Adrenal gland (tissue), 12 donors: Measurements from ENCODE around the gene RSPO4. TPM values are rescaled to one million over a fixed set of nuclear protein-coding genes. Genes with fewer than 3 reads are reported as not detected.

ENCODE experiments used
- DNase-seq, 7 donors: peaks; one replicate each; pipeline ENCODE4 v3.0.0-alpha.2; 2019 to 2020
- H3K27ac ChIP-seq, 5 donors: fragments of 200-600 bp; sonication (generic) in 4 of 5; 1 replicate in 3 of 5; 2 replicates in 2 of 5; pipeline versions ENCODE4 v1.5.1 to v1.8.0; 2016 to 2020; ENCODE audit warnings: mild to moderate bottlenecking in 1 of 5
- H3K27me3 ChIP-seq: fragments of 200-600 bp; 2 replicates; pipeline ENCODE4 v1.8.0; 2021
- H3K36me3 ChIP-seq, 2 donors: fragments of 200-600 bp; replicated peaks in 1 of 2; 1 replicate in 1 of 2; 2 replicates in 1 of 2; pipeline versions ENCODE4 v1.5.1 to v1.8.0; 2018 to 2022
- H3K4me1 ChIP-seq, 2 donors: fragments of 200-600 bp; replicated peaks in 1 of 2; 1 replicate in 1 of 2; 2 replicates in 1 of 2; pipeline versions ENCODE4 v1.5.1 to v1.8.0; 2018 to 2021
- H3K4me3 ChIP-seq, 4 donors: fragments of 200-600 bp; sonication (generic) in 3 of 4; one replicate each; pipeline ENCODE4 v1.5.1; 2016 to 2018
- H3K9me3 ChIP-seq, 3 donors: fragments of 200-600 bp; sonication (generic) in 1 of 3; replicated peaks in 1 of 3; 1 replicate in 2 of 3; 2 replicates in 1 of 3; pipeline versions ENCODE4 v1.5.1 to v1.8.0; 2016 to 2021
- CTCF ChIP-seq, 6 experiments: fragments of 450-650 bp in 4 of 6; fragments of 200-600 bp in 2 of 6; sonication (generic) in 1 of 6; IDR thresholded peaks; 1 replicate in 5 of 6; 2 replicates in 1 of 6; pipeline versions ENCODE4 v1.5.1 to v1.8.0; 2016 to 2021; ENCODE audit warnings: antibody characterized with exemption in 6 of 6, mild to moderate bottlenecking in 2 of 6, moderate library complexity in 1 of 6
- POLR2A ChIP-seq, 2 donors: fragments of 450-650 bp; IDR thresholded peaks; one replicate each; pipeline ENCODE4 v1.6.1; 2017; ENCODE audit warnings: antibody characterized with exemption in 2 of 2, mild to moderate bottlenecking in 2 of 2, moderate library complexity in 1 of 2
- WGBS, 4 donors: extraction: QIAGEN DNeasy Blood & Tissue Kit in 2 of 4; methylation state at CpG; one replicate each; pipeline versions ENCODE4 v1.1.5 to v1.1.7; 2013 to 2017; 5-methylcytosine and 5-hydroxymethylcytosine counted together
- intact Hi-C, 2 donors: fragments of 100-400 bp; cut with DNase I; formaldehyde crosslinking; loops; one replicate each; pipeline versions ENCODE4 v1.14.1 to v1.15.0; 2022 to 2023
- polyA plus RNA-seq, 3 donors: library from polyadenylated mRNA; stranded (reverse); fragments of 200-250 nt in 2 of 3; fragments of 350-450 nt in 1 of 3; fragmentation: Illumina TruSeq in 1 of 3; extraction: RNeasy Lipid Tissue Mini Kit (QIAGEN cat#74804) in 1 of 3; gene quantifications; one replicate each; pipeline ENCODE4 v1.2.3, GENCODE V29; 2013 to 2014
- total RNA-seq, 9 donors: library from RNA; depleted of rRNA in 4 of 9; stranded (reverse); fragments of >200 nt in 4 of 9; fragments of 120-200 nt in 1 of 9; fragmentation: NEBNext Ultra II Directional in 1 of 9; extraction: Animal tissue kit (Norgen Biotek cat#: 25700) in 1 of 9; gene quantifications; one replicate each; pipeline versions ENCODE4 v1.1.0 to v1.2.4, GENCODE V29; 2013 to 2023
- donor health status: healthy with polysubstance abuse.
- donor health status: Bipolar disorder and iron deficiency.
- donor health status: DM: yes; HTN: yes; CAD: no.
- donor health status: DM: no; HTN: no; CAD: no.
- donor health status: DM: no; HTN: no; CAD: no.
- donor health status: DM: yes; HTN: yes; CAD: no.

Gene RSPO4
- total and polyA plus RNA-seq, 12 donors: 0.06 to 0.64 (median 0.20) TPM; not detected in 5

GRCh38 chr20:1005452-1006027 is 3.4 kb upstream of the RSPO4 start:
- WGBS, 4 donors: 20 to 42% (median 35%) methylated on average over 1 to 5 of the region's 5 CpGs
- intact Hi-C loops: no loop called here
- H3K36me3 ChIP-seq: no peaks in the 10 kb centered on the region
- H3K4me1 ChIP-seq: no peaks in the 10 kb centered on the region
- H3K27ac ChIP-seq: no peak overlapping the region
- H3K9me3 ChIP-seq: no peaks in the 10 kb centered on the region
- TF ChIP-seq POLR2A (IDR thresholded peaks at IDR 0.05) (no peak), CTCF (IDR thresholded peaks at IDR 0.05) (no peak)
- no peak overlapping the region for H3K4me3 ChIP-seq
- DNase-seq: no peak
- H3K27me3 ChIP-seq: peaks cover 35% of the 10 kb centered on the region

GRCh38 chr20:1003920-1004697 is 2.0 kb upstream of the RSPO4 start:
- DNase-seq: no peak
- no peak overlapping the region for H3K27ac ChIP-seq
- WGBS, 4 donors: 54 to 75% (median 66%) methylated on average over 3 of the region's 3 CpGs
- no peaks in the 10 kb centered on the region for H3K36me3 ChIP-seq
- H3K9me3 ChIP-seq: no peaks in the 10 kb centered on the region
- intact Hi-C loops: no loop called here
- no peak for TF ChIP-seq POLR2A (IDR thresholded peaks at IDR 0.05)
- no peaks in the 10 kb centered on the region for H3K4me1 ChIP-seq
- no peak overlapping the region for H3K4me3 ChIP-seq
- H3K27me3 ChIP-seq: peaks cover 41% of the 10 kb centered on the region

- 13 to 19% (median 14%) methylated on average over 12 of the region's 12 CpGs for WGBS, 4 donors
- peaks cover 41% of the 10 kb centered on the region for H3K27me3 ChIP-seq
- no peaks in the 10 kb centered on the region for H3K4me1 ChIP-seq
- no peak overlapping the region for H3K27ac ChIP-seq
- TF ChIP-seq POLR2A (IDR thresholded peaks at IDR 0.05): no peak
- TF ChIP-seq CTCF (IDR thresholded peaks at IDR 0.05): no peak
- no peak for DNase-seq
- intact Hi-C loops: no loop called here
- no peaks in the 10 kb centered on the region for H3K9me3 ChIP-seq
- no peak overlapping the region for H3K4me3 ChIP-seq
- H3K36me3 ChIP-seq: no peaks in the 10 kb centered on the region
Observed at GRCh38 chr20:1002682-1003561, 811 bp upstream of the RSPO4 start.

GRCh38 chr20:1001116-1001515 is 995 bp downstream of the RSPO4 start:
- no peak overlapping the region for H3K27ac ChIP-seq
- no peaks in the 10 kb centered on the region for H3K4me1 ChIP-seq
- H3K9me3 ChIP-seq: no peaks in the 10 kb centered on the region
- no peaks in the 10 kb centered on the region for H3K36me3 ChIP-seq
- H3K27me3 ChIP-seq: peaks cover 37% of the 10 kb centered on the region
- no peak for DNase-seq
- 56 to 87% (median 79%) methylated on average over 5 to 8 of the region's 8 CpGs for WGBS, 4 donors
- TF ChIP-seq CTCF (IDR thresholded peaks at IDR 0.05) (no peak), POLR2A (IDR thresholded peaks at IDR 0.05) (no peak)
- intact Hi-C loops: no loop called here
- no peak overlapping the region for H3K4me3 ChIP-seq
